Motor neuron (in vitro differentiated cells): ENCODE measurements around the gene PPID. TPM values are rescaled to one million over a fixed set of nuclear protein-coding genes. Genes with fewer than 3 reads are reported as not detected.
A peak's percentile ranks its signal among the peaks of the same experiment; 100 is the strongest.
"Not testable (repeated sequence)": the region's sequence is repeated elsewhere in the genome, so short reads cannot be mapped to it uniquely, and the experiment has no call there.

Source experiments
- ATAC-seq, 8 experiments: fragments of 200-7000 bp; cut with Tn5 transposase; replicated peaks in 6 of 8; 2 replicates each; pipeline ENCODE4 v1.8.0; 2021; ENCODE audit warnings: mild to moderate bottlenecking in 8 of 8, moderate library complexity in 8 of 8
- H3K27ac ChIP-seq, 2 donors: fragments of 250-450 bp; sonication (Bioruptor Pico); 2 replicates each; pipeline ENCODE4 v1.9.0; 2021; ENCODE audit warnings: antibody characterized with exemption in 2 of 2, mild to moderate bottlenecking in 2 of 2, moderate library complexity in 1 of 2
- H3K4me1 ChIP-seq, 2 donors: fragments of 250-450 bp; sonication (Bioruptor Pico); replicated peaks in 1 of 2; 2 replicates each; pipeline ENCODE4 v1.6.1; 2021; ENCODE audit warnings: antibody characterized with exemption in 2 of 2, mild to moderate bottlenecking in 2 of 2, moderate library complexity in 1 of 2
- H3K4me3 ChIP-seq, 5 donors: fragments of 250-450 bp; sonication (Bioruptor Pico); 2 replicates each; pipeline ENCODE4 v1.9.0; 2021; ENCODE audit warnings: antibody characterized with exemption in 5 of 5, mild to moderate bottlenecking in 5 of 5, moderate library complexity in 4 of 5
- WGBS, 10 experiments: fragments of 450-650 bp; shearing (Covaris generic); methylation state at CpG; one replicate each; pipeline ENCODE4 v1.0.0; 2022; 5-methylcytosine and 5-hydroxymethylcytosine counted together
- in situ Hi-C, 9 experiments: fragments of 400-800 bp; cut with MboI; loops; one replicate each; pipeline ENCODE4 v1.15.0; 2021; ENCODE audit warnings: low sequenced_read_pairs in 9 of 9, low pct_unique_long_range_greater_than_20kb in 2 of 9; ENCODE audit not compliant: unreplicated experiment in 9 of 9
- total RNA-seq, 8 experiments: library from RNA; unstranded; fragments of 300-600 nt; gene quantifications; 2 replicates each; pipeline versions ENCODE4 v1.2.3 to v1.2.4, GENCODE V29; 2022

PPID gene
- 10 to 100 TPM; 36.9 to 68.3 (median 46.7) TPM for total RNA-seq

DNA sequence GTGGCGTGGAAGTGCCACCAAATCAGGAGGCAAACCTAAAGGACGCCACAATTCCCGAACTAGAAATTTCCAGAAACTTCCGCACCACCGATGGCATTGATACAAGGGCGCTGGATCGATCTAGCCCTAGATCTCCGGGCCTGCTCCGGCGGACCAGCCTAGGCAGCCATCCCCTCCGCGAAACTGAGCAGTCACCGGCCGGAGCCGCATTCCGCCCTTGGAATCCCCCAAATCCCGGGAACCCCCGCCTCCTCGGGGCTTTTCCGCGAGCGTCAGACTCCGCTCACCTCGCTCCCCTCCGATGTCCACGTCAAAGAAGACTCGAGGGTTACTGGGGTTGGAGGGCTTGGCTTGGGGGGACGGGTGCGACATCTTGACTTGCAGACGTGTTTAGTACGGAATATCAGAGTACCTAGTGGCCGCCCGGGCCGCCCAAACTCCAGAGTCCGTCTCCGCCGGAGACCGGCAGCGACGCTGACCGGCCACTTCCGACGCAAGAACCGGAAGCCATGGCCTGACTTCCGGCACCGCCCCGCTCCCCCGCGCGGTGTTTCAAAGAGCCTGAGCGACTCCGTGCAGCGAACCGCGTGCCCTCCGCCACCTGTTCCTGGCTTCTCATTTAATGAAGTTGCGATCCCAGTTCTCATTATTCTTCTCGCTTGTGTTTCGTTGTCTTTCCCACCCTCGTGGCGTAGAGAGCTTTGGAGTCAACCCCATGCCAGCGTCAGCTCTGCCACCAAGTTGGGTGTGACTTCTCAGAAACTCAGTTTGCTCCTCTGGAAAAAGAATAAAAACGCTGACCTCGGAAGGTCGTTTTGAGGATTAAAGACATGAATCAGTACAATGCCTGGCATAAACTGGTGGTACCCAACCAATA, at the start of gene PPID:
PPID (minus strand) TSS at position 480 of the 877 bp plus-strand sequence; CDS start at position 372, 108 bp downstream.
- H3K27ac ChIP-seq, result peak within 1 kb of the TSS; percentile 73 to 89
- peaks cover 0 to 6% of the 10 kb centered on the region in 2 donors for H3K4me1 ChIP-seq
- peak within 1 kb of the TSS; percentile 65 to 85 (median 81) for H3K4me3 ChIP-seq
- in situ Hi-C loops, result loop anchor here in 1 of 9 experiments (25.0 kb wide), 1 partner anchor 464 kb away; no protein-coding TSS in a partner anchor
- ATAC-seq, result peak; percentile 93 to 98 (median 97)
- WGBS, 10 experiments, result 0 to 5% (median 0%) methylated on average over 2 to 30 of the region's 65 CpGs

DNA sequence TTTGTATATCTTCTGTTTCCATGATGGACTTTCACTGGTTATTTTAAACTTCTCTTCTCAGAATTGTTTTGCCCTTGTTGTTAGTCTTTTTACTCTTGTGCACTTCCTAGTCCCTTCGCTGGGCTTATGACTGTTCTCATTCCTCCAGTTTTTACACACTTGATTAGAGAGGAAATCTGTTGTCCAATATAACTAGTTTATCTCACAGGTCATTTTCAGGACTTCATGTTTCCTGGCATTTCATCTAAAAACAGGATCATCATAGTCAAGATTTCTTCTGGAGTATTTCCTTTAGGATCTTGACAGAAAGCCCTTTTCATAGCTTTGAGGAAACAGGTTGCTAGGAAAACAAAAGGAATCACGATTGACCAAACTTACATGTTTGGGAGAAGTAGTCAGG, 48.6 kb upstream of the PPID start:
- in situ Hi-C loops, result no loop called here
- no peak for ATAC-seq
- H3K4me3 ChIP-seq, result no peak overlapping the region
- H3K27ac ChIP-seq, result no peak overlapping the region
- 67 to 100% (median 86%) methylated on average over 1 to 2 of the region's 2 CpGs; no CpG with 5 or more reads in 1 of the 10 experiments for WGBS, 10 experiments
- peaks cover 22 to 30% of the 10 kb centered on the region in 2 donors for H3K4me1 ChIP-seq

DNA sequence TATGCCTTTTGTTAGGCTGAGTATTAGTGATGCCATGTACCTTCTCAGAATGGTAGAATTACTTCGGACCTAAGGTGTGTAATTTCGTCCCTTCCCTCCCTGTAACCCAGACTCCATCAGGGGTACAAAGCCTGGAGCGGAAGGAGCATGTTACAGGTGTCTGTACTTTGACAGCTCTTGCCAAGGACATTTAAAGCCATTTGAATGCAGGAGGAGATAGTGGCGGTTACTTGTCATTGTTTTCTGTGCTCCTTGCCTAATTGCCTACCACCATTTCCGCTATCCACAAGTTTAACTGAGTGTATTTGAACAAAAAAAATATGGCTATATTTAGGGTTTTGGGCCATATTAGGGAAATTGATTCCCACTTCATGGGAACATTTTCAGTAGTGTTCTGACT, 47.5 kb upstream of the PPID start:
- in situ Hi-C loops, result no loop called here
- peaks cover 18 to 30% of the 10 kb centered on the region in 2 donors for H3K4me1 ChIP-seq
- ATAC-seq, result no peak
- peak overlapping the region in 4 of 5 donors; percentile 66 to 83 (median 79) for H3K4me3 ChIP-seq
- no peak overlapping the region for H3K27ac ChIP-seq
- WGBS, 10 experiments, result 80 to 100% (median 95%) methylated on average over 1 to 5 of the region's 5 CpGs; no CpG with 5 or more reads in 2 of the 10 experiments

DNA sequence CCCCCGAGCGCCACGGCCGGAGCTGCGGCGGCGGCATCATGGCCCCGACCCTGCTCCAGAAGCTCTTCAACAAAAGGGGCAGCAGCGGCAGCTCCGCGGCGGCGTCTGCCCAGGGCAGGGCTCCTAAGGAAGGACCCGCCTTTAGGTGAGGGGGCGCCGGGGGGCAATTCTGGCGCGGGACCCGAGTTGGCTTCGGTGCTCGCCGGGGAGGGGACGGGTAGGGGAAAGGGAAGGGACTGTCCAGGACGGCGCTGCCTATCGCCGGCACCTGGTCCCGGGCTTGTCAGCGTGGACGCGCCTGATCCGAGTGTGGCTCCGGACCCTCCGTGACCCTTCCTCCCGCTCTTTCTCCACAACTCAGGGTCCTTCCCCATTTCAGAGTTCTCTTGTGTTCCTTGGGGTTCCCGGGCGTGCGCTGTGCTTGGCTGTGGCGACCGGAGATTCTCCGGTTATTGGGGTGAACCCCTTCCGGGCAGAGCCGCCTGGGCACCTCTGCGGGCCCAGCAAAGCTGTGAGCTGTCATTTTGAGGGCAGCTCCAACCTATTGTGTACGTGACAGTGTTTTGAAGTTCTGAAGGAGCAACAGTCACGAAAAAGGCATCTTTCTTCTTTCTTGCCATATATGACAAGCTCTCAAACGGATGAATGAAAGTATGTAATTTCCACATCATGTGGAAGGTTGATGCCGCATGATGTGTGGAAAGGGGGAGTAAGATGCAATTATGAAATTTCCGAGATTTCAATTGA, 46.2 kb upstream of the PPID start:
- H3K27ac ChIP-seq, result peak overlapping the region; percentile 84 to 87
- H3K4me3 ChIP-seq, result peak overlapping the region; percentile 66 to 84 (median 79)
- peaks cover 13 to 23% of the 10 kb centered on the region in 2 donors for H3K4me1 ChIP-seq
- WGBS, 10 experiments, result 0 to 10% (median 3%) methylated on average over 1 to 14 of the region's 49 CpGs; no CpG with 5 or more reads in 2 of the 10 experiments
- ATAC-seq, result peak; percentile 44 to 59 (median 52)
- in situ Hi-C loops, result no loop called here

DNA sequence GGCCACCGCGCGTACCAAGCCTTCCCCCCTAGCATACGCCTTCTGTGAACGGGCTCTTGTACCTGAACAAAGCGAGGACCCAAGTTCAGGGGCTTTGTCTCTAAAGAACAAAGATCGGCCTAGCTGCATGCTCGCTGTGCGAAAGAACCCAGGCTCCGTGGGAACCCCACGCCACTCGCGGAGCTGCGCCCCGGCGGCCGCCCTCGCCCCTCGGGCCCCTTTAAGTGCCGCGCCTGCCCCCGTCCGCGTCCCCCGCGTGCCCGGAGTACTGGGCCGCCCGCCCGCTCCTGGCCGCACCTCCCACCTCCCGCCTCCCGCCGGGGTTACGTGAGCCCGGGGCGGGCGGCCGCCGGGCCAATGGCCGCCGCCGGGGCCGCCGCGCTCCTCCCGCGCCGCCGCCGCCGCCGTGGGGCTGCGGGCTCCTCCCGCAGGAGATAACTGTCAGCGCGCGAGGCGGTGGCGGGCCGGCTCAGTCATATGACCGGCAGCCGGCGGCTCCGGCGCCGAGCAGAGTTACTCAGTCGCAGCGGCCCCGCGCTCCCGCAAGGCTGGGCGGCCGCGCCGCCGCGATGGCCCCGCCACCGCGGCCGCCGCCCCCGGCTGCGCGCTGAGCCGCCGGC, 45.5 kb upstream of the PPID start, which contains the start of gene FNIP2:
FNIP2 (plus strand) TSS at position 472 of the 620 bp plus-strand sequence. CDS start 187 bp downstream, outside the sequence.
- in situ Hi-C loops, result no loop called here
- 5 to 19% methylated on average over 4 to 6 of the region's 88 CpGs; no CpG with 5 or more reads in 8 of the 10 experiments for WGBS, 10 experiments
- Histone ChIP-seq H3K4me1 (peaks cover 13 to 23% of the 10 kb centered on the region in 2 donors), H3K27ac (peak within 1 kb of the TSS; percentile 84 to 87), H3K4me3 (peak within 1 kb of the TSS; percentile 66 to 84 (median 79))
- peak; percentile 87 to 94 (median 90) for ATAC-seq

DNA sequence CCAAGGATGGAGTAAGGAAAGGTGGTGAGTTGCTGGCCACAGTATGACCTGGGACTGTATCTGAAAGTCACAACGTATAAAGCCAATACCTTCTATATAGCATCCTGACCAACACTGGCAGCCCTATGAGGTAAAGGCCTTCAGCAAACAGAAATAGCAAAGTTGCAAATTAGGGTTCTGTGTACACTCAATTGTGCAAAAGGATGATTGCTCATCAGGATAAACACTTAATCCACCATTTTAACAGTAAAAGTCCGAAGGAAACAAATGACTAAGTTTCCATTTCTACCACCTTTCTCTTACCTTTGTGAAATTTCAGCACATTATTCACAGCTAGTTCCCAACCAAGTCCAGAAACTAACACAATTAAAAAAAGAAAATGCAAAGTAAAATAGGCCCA, 44.3 kb upstream of the PPID start:
- H3K4me3 ChIP-seq, result no peak overlapping the region
- no peak for ATAC-seq
- WGBS, 10 experiments, result 0 to 100% (median 50%) methylated on average over 1 to 2 of the region's 2 CpGs; no CpG with 5 or more reads in 1 of the 10 experiments
- H3K4me1 ChIP-seq, result peaks cover 13 to 23% of the 10 kb centered on the region in 2 donors
- in situ Hi-C loops, result no loop called here
- H3K27ac ChIP-seq, result no peak overlapping the region

DNA sequence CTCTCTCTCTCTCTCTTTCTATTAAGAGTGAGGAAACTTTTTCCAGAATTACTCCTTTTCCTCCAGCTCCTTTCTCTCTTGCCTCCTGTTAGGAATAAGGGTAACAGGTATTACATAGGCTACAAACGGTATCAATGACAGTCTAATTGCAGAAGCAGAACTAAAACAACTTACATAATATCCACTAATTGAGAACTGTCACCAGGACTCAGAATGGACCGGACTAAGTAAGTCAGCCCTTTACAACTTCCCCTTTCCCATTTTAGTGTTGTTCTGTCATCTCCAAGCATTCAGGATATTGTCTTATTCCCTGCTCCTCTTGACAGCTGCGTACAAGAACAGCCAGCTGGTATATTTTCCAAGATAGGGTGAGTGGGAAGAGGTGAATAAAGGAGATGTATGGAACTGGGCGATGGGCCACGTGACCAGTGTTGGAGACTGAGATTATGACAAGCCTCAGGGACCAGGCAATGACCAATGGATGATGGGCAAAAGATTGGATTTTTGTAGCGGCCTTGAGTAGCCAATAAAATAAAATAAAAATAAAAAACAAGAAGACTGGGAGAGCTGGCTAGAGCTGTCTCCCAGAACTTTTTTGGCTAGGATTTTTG, 43.3 kb upstream of the PPID start:
- in situ Hi-C loops, result no loop called here

DNA sequence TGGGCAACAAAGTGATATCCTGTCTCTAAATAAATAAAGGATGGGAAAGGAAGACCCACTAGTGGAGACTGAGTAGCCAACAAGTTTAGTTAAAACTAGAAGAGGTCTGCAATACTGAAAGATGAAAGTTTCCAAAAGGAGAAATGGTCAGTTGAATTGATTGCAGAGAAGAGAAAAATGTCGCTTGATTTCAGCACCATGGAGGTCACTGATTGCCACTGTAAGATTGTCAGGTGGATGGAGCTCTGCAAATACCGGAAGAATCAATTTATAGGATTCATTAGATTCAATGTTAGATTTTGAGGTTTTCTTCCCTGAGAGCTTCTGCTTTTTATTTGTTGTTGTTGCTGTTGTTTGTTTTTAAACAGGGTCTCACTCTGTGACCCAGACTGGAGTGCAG, 40.3 kb upstream of the PPID start:
- H3K4me3 ChIP-seq, result no peak overlapping the region
- H3K27ac ChIP-seq, result no peak overlapping the region
- peaks cover 4 to 7% of the 10 kb centered on the region in 2 donors for H3K4me1 ChIP-seq
- no peak for ATAC-seq
- WGBS, 10 experiments, result 0 to 50% (median 44%) methylated on average over 1 to 2 of the region's 2 CpGs; no CpG with 5 or more reads in 3 of the 10 experiments
- in situ Hi-C loops, result no loop called here

More for the DNA sequence above, 43.3 kb upstream of the PPID start:
- 83 to 100% (median 98%) methylated on average over 1 to 5 of the region's 6 CpGs for WGBS, 10 experiments
- ATAC-seq, result no peak
- H3K4me3 ChIP-seq, result no peak overlapping the region
- no peak overlapping the region for H3K27ac ChIP-seq
- peaks cover 13 to 20% of the 10 kb centered on the region in 2 donors for H3K4me1 ChIP-seq

DNA sequence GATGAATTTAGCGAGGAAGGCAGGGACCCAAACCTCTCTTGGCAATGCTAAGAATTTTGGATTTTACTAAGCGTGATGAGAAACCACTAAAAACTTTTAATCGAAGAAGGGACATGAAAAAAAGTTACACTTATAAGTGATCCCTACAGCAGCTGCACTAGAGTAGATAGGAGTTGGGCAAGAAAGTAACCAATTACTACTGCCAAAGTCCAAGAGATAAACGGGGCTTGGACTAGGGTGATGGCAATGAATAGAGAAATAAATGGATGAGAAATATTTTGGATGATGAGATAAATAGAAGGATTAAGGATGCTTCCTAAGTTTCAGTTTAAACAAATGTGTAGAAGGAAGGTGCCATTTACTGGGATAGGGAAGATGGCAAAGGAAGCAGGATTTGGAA, 39.4 kb upstream of the PPID start:
- H3K4me3 ChIP-seq, result no peak overlapping the region
- peaks cover 0 to 3% of the 10 kb centered on the region in 2 donors for H3K4me1 ChIP-seq
- ATAC-seq, result no peak
- no peak overlapping the region for H3K27ac ChIP-seq
- in situ Hi-C loops, result no loop called here
- 53 to 100% (median 84%) methylated on average over 1 to 4 of the region's 4 CpGs; no CpG with 5 or more reads in 2 of the 10 experiments for WGBS, 10 experiments

DNA sequence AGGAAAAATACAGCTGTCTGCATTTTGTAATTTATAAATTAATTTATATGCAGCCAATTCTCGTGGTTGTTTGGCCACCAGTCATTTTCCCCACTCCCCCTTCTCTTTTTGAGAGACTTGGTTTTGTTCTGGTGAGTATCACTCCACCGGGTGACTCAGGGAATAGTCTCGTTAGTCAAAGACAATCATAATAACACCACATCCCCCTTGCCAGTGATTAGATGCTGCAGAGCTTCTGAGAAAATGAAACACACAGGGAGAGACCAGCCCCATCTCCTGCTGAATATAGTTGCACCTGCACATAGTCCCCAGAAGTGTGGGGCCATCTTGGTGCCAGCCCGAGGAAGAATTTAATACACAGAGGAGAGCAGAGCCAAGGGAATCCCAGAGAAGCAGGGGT, 37.7 kb upstream of the PPID start:
- 0 to 85% (median 39%) methylated on average over 1 to 3 of the region's 4 CpGs; no CpG with 5 or more reads in 6 of the 10 experiments for WGBS, 10 experiments
- no peak overlapping the region for H3K27ac ChIP-seq
- no peaks in the 10 kb centered on the region for H3K4me1 ChIP-seq
- no peak overlapping the region for H3K4me3 ChIP-seq
- ATAC-seq, result no peak
- in situ Hi-C loops, result no loop called here

DNA sequence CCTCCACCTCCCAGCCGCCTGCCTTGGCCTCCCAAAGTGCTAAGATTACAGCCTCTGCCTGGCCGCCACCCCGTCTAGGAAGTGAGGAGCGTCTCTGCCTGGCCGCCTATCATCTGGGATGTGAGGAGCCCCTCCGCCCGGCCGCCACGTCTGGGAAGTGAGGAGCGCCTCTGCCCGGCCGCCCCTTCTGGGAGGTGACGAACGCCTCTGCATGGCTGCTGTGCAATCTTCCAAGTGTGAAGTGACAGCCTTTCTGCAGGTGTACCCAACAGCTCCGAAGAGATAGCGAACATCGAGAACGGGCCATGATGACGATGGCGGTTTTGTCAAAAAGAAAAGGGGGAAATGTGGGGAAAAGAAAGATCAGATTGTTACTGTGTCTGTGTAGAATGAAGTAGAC, 36.3 kb upstream of the PPID start:
- H3K27ac ChIP-seq, in situ Hi-C loops, ATAC-seq, H3K4me3 ChIP-seq, H3K4me1 ChIP-seq: not testable (repeated sequence)
- 90% methylated on average over 2 of the region's 20 CpGs; no CpG with 5 or more reads in 9 of the 10 experiments for WGBS, 10 experiments

DNA sequence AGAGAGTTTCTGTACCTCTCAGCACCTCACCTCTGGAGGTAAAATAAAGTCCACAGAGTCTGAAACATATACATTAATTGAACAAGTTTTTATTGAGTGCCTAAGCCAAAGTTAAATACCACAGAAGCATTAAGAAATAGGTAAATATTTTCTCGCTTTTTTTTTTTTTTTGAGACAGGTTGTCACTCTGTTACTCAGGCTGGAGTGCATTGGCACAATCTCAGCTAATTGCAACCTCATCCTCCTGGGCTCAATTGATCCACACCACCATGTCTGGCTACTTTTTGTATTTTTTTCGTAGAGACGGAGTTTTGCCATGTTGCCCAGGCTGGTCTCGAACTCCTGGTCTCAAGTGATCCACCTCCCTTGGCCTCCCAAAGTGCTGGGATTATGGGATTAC, 35.5 kb upstream of the PPID start:
- no peak for ATAC-seq
- in situ Hi-C loops, result no loop called here

More for the DNA sequence above, 35.5 kb upstream of the PPID start:
- H3K4me1 ChIP-seq, result no peaks in the 10 kb centered on the region
- no peak overlapping the region for H3K27ac ChIP-seq
- H3K4me3 ChIP-seq, result no peak overlapping the region
- 72 to 97% (median 88%) methylated on average over 1 to 4 of the region's 4 CpGs; no CpG with 5 or more reads in 1 of the 10 experiments for WGBS, 10 experiments
